Measurements from ENCODE around the gene SACM1L. TPM values are rescaled to one million over a fixed set of nuclear protein-coding genes. Genes with fewer than 3 reads are reported as not detected.
"Not testable (repeated sequence)": the region's sequence is repeated elsewhere in the genome, so short reads cannot be mapped to it uniquely, and the experiment has no call there.

The SACM1L gene
- total RNA-seq, 2 donors from 2014 or later = 25.1 to 49.5 TPM

- H3K27me3 ChIP-seq = no peaks in the 10 kb centered on the region
- H3K27ac ChIP-seq = no peak overlapping the region
- TF ChIP-seq POLR2A (IDR thresholded peaks at IDR 0.05) (no peak), CTCF (IDR thresholded peaks at IDR 0.05) (no peak)
- no peak for ATAC-seq
- H3K4me1 ChIP-seq = no peaks in the 10 kb centered on the region
- WGBS, 2 donors = 91 to 92% methylated on average over 5 to 18 of the region's 18 CpGs
- DNase-seq = no peak
- H3K36me3 ChIP-seq (replicated peaks in 1 of 2; ENCODE audit: insufficient read depth in 1 of 2, low read depth in 2 of 2) = peaks cover 0 to 7% of the 10 kb centered on the region in 2 donors
- H3K4me3 ChIP-seq = no peak overlapping the region
- H3K9me3 ChIP-seq = no peaks in the 10 kb centered on the region
- intact Hi-C loops (cut with DNase I) = no loop called here
Observed at GRCh38 chr3:45746777-45747622, 57.8 kb downstream of the SACM1L start.

GRCh38 chr3:45748068-45748467 is 58.9 kb downstream of the SACM1L start:
- Histone ChIP-seq H3K9me3 (no peaks in the 10 kb centered on the region), H3K27ac (no peak overlapping the region), H3K4me3 (no peak overlapping the region), H3K4me1 (no peaks in the 10 kb centered on the region), H3K27me3 (no peaks in the 10 kb centered on the region), H3K36me3 (replicated peaks in 1 of 2; ENCODE audit: insufficient read depth in 1 of 2, low read depth in 2 of 2) (peaks cover 0 to 7% of the 10 kb centered on the region in 2 donors)
- DNase-seq (no peak), ATAC-seq (no peak)
- TF ChIP-seq POLR2A (IDR thresholded peaks at IDR 0.05) (no peak), CTCF (IDR thresholded peaks at IDR 0.05) (no peak)
- intact Hi-C loops (cut with DNase I) = no loop called here
- 95 to 96% methylated on average over 8 of the region's 8 CpGs for WGBS, 2 donors

GRCh38 chr3:45749036-45749600 is 59.9 kb downstream of the SACM1L start:
- H3K9me3 ChIP-seq; ATAC-seq; H3K36me3 ChIP-seq (replicated peaks in 1 of 2; ENCODE audit: insufficient read depth in 1 of 2, low read depth in 2 of 2); DNase-seq; H3K4me1 ChIP-seq; H3K4me3 ChIP-seq; H3K27ac ChIP-seq; H3K27me3 ChIP-seq; intact Hi-C loops (cut with DNase I): not testable (repeated sequence)
- 68 to 77% methylated on average over 4 of the region's 4 CpGs for WGBS, 2 donors

GRCh38 chr3:45749880-45750279 is 60.7 kb downstream of the SACM1L start:
- no peaks in the 10 kb centered on the region for H3K27me3 ChIP-seq
- peaks cover 0 to 6% of the 10 kb centered on the region in 2 donors for H3K36me3 ChIP-seq (replicated peaks in 1 of 2; ENCODE audit: insufficient read depth in 1 of 2, low read depth in 2 of 2)
- intact Hi-C loops (cut with DNase I) = loop anchor here (10.0 kb wide), 1 partner anchor 185 kb away; no protein-coding TSS in a partner anchor
- no peak overlapping the region for H3K27ac ChIP-seq
- DNase-seq (no peak), ATAC-seq (no peak)
- H3K4me3 ChIP-seq = no peak overlapping the region
- H3K4me1 ChIP-seq = no peaks in the 10 kb centered on the region
- WGBS, 2 donors = 59 to 69% methylated on average over 4 of the region's 4 CpGs
- TF ChIP-seq POLR2A (IDR thresholded peaks at IDR 0.05) = no peak
- TF ChIP-seq CTCF (IDR thresholded peaks at IDR 0.05) = no peak
- no peaks in the 10 kb centered on the region for H3K9me3 ChIP-seq

- Histone ChIP-seq H3K36me3 (replicated peaks in 1 of 2; ENCODE audit: insufficient read depth in 1 of 2, low read depth in 2 of 2) (peaks cover 0 to 1% of the 10 kb centered on the region in 2 donors), H3K9me3 (no peaks in the 10 kb centered on the region), H3K27me3 (no peaks in the 10 kb centered on the region), H3K4me1 (no peaks in the 10 kb centered on the region), H3K27ac (no peak overlapping the region), H3K4me3 (no peak overlapping the region)
- 79 to 82% methylated on average over 7 of the region's 7 CpGs for WGBS, 2 donors
- DNase-seq = no peak
- ATAC-seq = no peak
- TF ChIP-seq POLR2A (IDR thresholded peaks at IDR 0.05) = no peak
- TF ChIP-seq CTCF (IDR thresholded peaks at IDR 0.05) = no peak
- intact Hi-C loops (cut with DNase I) = loop anchor here (10.0 kb wide), 1 partner anchor 183 kb away; no protein-coding TSS in a partner anchor
Observed at GRCh38 chr3:45751537-45752242, 62.5 kb downstream of the SACM1L start.

Measured in body of pancreas (tissue), 4 donors.